Measurements from ENCODE around the gene CMSS1. TPM values are rescaled to one million over a fixed set of nuclear protein-coding genes. Genes with fewer than 3 reads are reported as not detected.
A peak's percentile ranks its signal among the peaks of the same experiment; 100 is the strongest.

The CMSS1 gene
- total RNA-seq, 1 experiment from 2014 or later, result 64.1 TPM

- intact Hi-C loops (cut with micrococcal nuclease), result no loop called here
- H3K4me1 ChIP-seq (ENCODE audit: control insufficient read depth in 1 of 2, insufficient read depth in 2 of 2, low read length in 2 of 2), result peaks cover 21 to 39% of the 10 kb centered on the region in 2 experiments
Measured at GRCh38 chr3:99896482-99896881, 78.8 kb downstream of the CMSS1 start.

GRCh38 chr3:99899603-99900002, 81.9 kb downstream of the CMSS1 start:
- no peak overlapping the region for H3K27ac ChIP-seq (ENCODE audit: low read depth, low read length)
- no peaks in the 10 kb centered on the region for H4K20me1 ChIP-seq (ENCODE audit: insufficient read depth)
- H3K27me3 ChIP-seq (ENCODE audit: insufficient read depth, low read length), result no peaks in the 10 kb centered on the region
- no peaks in the 10 kb centered on the region for H3K9me3 ChIP-seq (ENCODE audit: control insufficient read depth in 1 of 2, insufficient read depth in 1 of 2, low read depth in 1 of 2, low read length in 2 of 2)
- no peak overlapping the region for H2AFZ ChIP-seq (ENCODE audit: low read depth, low read length, poor library complexity, severe bottlenecking)
- ChIA-PET POLR2A (no interaction called here), CTCF (no interaction called here), RAD21 (ENCODE audit: low non-redundant PET in 1 of 2, low total read pairs in 2 of 2, uncharacterized antibody in 2 of 2, unreplicated experiment in 2 of 2) (no interaction called here)
- no peak overlapping the region for H3K9ac ChIP-seq (ENCODE audit: low read length)
- H3K4me3 ChIP-seq (replicated peaks in 1 of 2; ENCODE audit: low read depth in 1 of 2, low read length in 2 of 2), result no peak overlapping the region
- no peak overlapping the region for H3K4me2 ChIP-seq (ENCODE audit: low read length)
- DNase-seq (ENCODE audit: low read depth, low spot score) (no peak), ATAC-seq (no peak)
- no peaks in the 10 kb centered on the region for H3K36me3 ChIP-seq (ENCODE audit: control insufficient read depth in 1 of 2, insufficient read depth in 2 of 2, low read length in 2 of 2)
- intact Hi-C loops (cut with micrococcal nuclease), result no loop called here
- H3K9me2 ChIP-seq (ENCODE audit: insufficient read depth), result no peaks in the 10 kb centered on the region
- H3K4me1 ChIP-seq (ENCODE audit: control insufficient read depth in 1 of 2, insufficient read depth in 2 of 2, low read length in 2 of 2), result peaks cover 32 to 43% of the 10 kb centered on the region in 2 experiments
- H3K79me2 ChIP-seq (ENCODE audit: insufficient read depth, low read length), result peaks cover 17% of the 10 kb centered on the region; the same call in 1 of the 2 replicates
- BruUV-seq (replicated peaks), result no TSS peak
- TF ChIP-seq SIN3A (IDR thresholded peaks at IDR 0.05; ENCODE audit: low read depth), result no peak
- TF ChIP-seq ELF1 (IDR thresholded peaks at IDR 0.05; ENCODE audit: borderline replicate concordance, low read depth), result no peak
- TF ChIP-seq, protein P1, sequence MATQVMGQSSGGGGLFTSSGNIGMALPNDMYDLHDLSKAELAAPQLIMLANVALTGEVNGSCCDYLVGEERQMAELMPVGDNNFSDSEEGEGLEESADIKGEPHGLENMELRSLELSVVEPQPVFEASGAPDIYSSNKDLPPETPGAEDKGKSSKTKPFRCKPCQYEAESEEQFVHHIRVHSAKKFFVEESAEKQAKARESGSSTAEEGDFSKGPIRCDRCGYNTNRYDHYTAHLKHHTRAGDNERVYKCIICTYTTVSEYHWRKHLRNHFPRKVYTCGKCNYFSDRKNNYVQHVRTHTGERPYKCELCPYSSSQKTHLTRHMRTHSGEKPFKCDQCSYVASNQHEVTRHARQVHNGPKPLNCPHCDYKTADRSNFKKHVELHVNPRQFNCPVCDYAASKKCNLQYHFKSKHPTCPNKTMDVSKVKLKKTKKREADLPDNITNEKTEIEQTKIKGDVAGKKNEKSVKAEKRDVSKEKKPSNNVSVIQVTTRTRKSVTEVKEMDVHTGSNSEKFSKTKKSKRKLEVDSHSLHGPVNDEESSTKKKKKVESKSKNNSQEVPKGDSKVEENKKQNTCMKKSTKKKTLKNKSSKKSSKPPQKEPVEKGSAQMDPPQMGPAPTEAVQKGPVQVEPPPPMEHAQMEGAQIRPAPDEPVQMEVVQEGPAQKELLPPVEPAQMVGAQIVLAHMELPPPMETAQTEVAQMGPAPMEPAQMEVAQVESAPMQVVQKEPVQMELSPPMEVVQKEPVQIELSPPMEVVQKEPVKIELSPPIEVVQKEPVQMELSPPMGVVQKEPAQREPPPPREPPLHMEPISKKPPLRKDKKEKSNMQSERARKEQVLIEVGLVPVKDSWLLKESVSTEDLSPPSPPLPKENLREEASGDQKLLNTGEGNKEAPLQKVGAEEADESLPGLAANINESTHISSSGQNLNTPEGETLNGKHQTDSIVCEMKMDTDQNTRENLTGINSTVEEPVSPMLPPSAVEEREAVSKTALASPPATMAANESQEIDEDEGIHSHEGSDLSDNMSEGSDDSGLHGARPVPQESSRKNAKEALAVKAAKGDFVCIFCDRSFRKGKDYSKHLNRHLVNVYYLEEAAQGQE (IDR thresholded peaks at IDR 0.05; ENCODE audit: low read depth), result no peak
- TF ChIP-seq FOSL1 (IDR thresholded peaks at IDR 0.05; ENCODE audit: low read depth), result no peak
- TF ChIP-seq ZBTB33 (IDR thresholded peaks at IDR 0.05; ENCODE audit: extremely low read depth, insufficient replicate concordance, low read length), result no peak
- TF ChIP-seq ATF3 (IDR thresholded peaks at IDR 0.05), result no peak
- no peak for TF ChIP-seq YY1 (IDR thresholded peaks at IDR 0.05; ENCODE audit: extremely low read depth, insufficient replicate concordance, low read depth, low read length)

More at GRCh38 chr3:99896482-99896881, 78.8 kb downstream of the CMSS1 start:
- H3K4me2 ChIP-seq (ENCODE audit: low read length), result peak overlapping the region; percentile 47
- no peaks in the 10 kb centered on the region for H4K20me1 ChIP-seq (ENCODE audit: insufficient read depth)
- DNase-seq (ENCODE audit: low read depth, low spot score) (no peak), ATAC-seq (no peak)
- H2AFZ ChIP-seq (ENCODE audit: low read depth, low read length, poor library complexity, severe bottlenecking), result no peak overlapping the region
- RAD21 ChIA-PET (ENCODE audit: low non-redundant PET in 1 of 2, low total read pairs in 2 of 2, uncharacterized antibody in 2 of 2, unreplicated experiment in 2 of 2), result no interaction called here
- H3K9me3 ChIP-seq (ENCODE audit: control insufficient read depth in 1 of 2, insufficient read depth in 1 of 2, low read depth in 1 of 2, low read length in 2 of 2), result no peaks in the 10 kb centered on the region
- CTCF ChIA-PET, result no interaction called here
- no peaks in the 10 kb centered on the region for H3K9me2 ChIP-seq (ENCODE audit: insufficient read depth)
- H3K79me2 ChIP-seq (ENCODE audit: insufficient read depth, low read length), result peaks cover 20% of the 10 kb centered on the region; the same call in 1 of the 2 replicates
- H3K36me3 ChIP-seq (ENCODE audit: control insufficient read depth in 1 of 2, insufficient read depth in 2 of 2, low read length in 2 of 2), result no peaks in the 10 kb centered on the region
- POLR2A ChIA-PET, result no interaction called here
- H3K27ac ChIP-seq (ENCODE audit: low read depth, low read length), result peak overlapping the region; percentile 27; the same call in 1 of the 2 replicates
- H3K27me3 ChIP-seq (ENCODE audit: insufficient read depth, low read length), result no peaks in the 10 kb centered on the region
- BruUV-seq (replicated peaks), result no TSS peak
- H3K9ac ChIP-seq (ENCODE audit: low read length), result no peak overlapping the region
- H3K4me3 ChIP-seq (replicated peaks in 1 of 2; ENCODE audit: low read depth in 1 of 2, low read length in 2 of 2), result no peak overlapping the region; a peak in 1 of 4 replicates
- TF ChIP-seq TCF7L2 (IDR thresholded peaks at IDR 0.05; ENCODE audit: borderline replicate concordance, extremely low read depth, insufficient read depth, insufficient read length) (no peak), ATF3 (IDR thresholded peaks at IDR 0.05) (no peak), JUND (IDR thresholded peaks at IDR 0.05) (no peak), SP1 (IDR thresholded peaks at IDR 0.05; ENCODE audit: low read depth) (no peak), FOSL1 (IDR thresholded peaks at IDR 0.05; ENCODE audit: low read depth) (no peak), EZH2phosphoT487 (IDR thresholded peaks at IDR 0.05; ENCODE audit: borderline replicate concordance) (no peak), POLR2A (IDR thresholded peaks at IDR 0.05; ENCODE audit: borderline replicate concordance, extremely low read depth, insufficient read depth, insufficient read length) (no peak), EZH2 (IDR thresholded peaks at IDR 0.05) (no peak), SRF (IDR thresholded peaks at IDR 0.05; ENCODE audit: low read depth) (no peak), ZFX (IDR thresholded peaks at IDR 0.05) (no peak), EGR1 (IDR thresholded peaks at IDR 0.05; ENCODE audit: low read depth) (no peak)
